Left ventricle myocardium inferior (tissue), 1 donor: ENCODE results near the gene POLR3A. TPM values are rescaled to one million over a fixed set of nuclear protein-coding genes. Genes with fewer than 3 reads are reported as not detected.

Source experiments
- DNase-seq: peaks from one replicate; pipeline ENCODE4 v3.0.0-alpha.2; 2020
- H3K27ac ChIP-seq: fragments of 200-600 bp; replicated peaks from 2 replicates; pipeline ENCODE4 v1.8.0; 2021
- H3K27me3 ChIP-seq: fragments of 200-600 bp; 2 replicates; pipeline ENCODE4 v1.8.0; 2021; ENCODE audit warnings: low read depth
- H3K36me3 ChIP-seq: fragments of 200-600 bp; 2 replicates; pipeline ENCODE4 v1.8.0; 2021
- H3K4me1 ChIP-seq: fragments of 200-600 bp; 2 replicates; pipeline ENCODE4 v1.8.0; 2021
- H3K4me3 ChIP-seq: fragments of 200-600 bp; 2 replicates; pipeline ENCODE4 v1.8.0; 2021; ENCODE audit warnings: mild to moderate bottlenecking, moderate library complexity
- H3K9me3 ChIP-seq: fragments of 200-600 bp; replicated peaks from 2 replicates; pipeline ENCODE4 v1.8.0; 2021
- intact Hi-C: fragments of 100-400 bp; cut with micrococcal nuclease; formaldehyde crosslinking; loops from one replicate; pipeline ENCODE4 v1.11.0; 2022
- total RNA-seq: library from RNA; stranded (reverse); fragmentation: NEBNext Ultra II Directional; extraction: Animal tissue kit (Norgen Biotek cat#: 25700); gene quantifications from one replicate; pipeline ENCODE4 v1.2.1, GENCODE V29; 2021
- TF ChIP-seq, protein P1 (sequence below): fragments of 200-600 bp; IDR thresholded peaks from 2 replicates; pipeline ENCODE4 v1.8.0; 2021; ENCODE audit warnings: antibody characterized with exemption, mild to moderate bottlenecking, borderline replicate concordance
- donor health status: DM: no; HTN: yes; CAD: no; lungs with severe emphysema.

Gene POLR3A
- total RNA-seq, 1 donor from 2014 or later, result 8.2 TPM

DNA sequence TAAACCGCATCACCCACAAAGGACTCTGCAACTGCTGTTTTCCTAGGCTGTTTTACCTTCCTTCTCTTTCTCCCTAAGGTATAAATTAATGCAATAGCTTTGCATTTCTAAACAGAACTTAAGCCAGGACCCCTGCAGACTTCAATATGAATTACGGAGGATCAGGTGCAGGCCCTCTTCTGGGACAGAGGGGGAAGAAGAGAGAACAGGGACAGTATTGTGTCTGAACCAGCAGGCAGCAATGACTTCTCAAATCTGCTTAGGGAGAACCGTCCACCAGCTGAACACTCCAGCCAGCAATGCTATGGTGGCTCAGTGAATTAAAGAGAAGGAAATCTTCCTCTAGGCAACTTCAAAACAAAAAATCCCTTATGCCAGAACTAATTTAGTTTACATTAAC, 35.7 kb downstream of the POLR3A start:
- Histone ChIP-seq H3K27ac (no peak overlapping the region), H3K36me3 (peaks cover 61% of the 10 kb centered on the region), H3K9me3 (no peaks in the 10 kb centered on the region), H3K4me3 (no peak overlapping the region), H3K27me3 (no peaks in the 10 kb centered on the region), H3K4me1 (peaks cover 12% of the 10 kb centered on the region)
- TF ChIP-seq, protein P1, sequence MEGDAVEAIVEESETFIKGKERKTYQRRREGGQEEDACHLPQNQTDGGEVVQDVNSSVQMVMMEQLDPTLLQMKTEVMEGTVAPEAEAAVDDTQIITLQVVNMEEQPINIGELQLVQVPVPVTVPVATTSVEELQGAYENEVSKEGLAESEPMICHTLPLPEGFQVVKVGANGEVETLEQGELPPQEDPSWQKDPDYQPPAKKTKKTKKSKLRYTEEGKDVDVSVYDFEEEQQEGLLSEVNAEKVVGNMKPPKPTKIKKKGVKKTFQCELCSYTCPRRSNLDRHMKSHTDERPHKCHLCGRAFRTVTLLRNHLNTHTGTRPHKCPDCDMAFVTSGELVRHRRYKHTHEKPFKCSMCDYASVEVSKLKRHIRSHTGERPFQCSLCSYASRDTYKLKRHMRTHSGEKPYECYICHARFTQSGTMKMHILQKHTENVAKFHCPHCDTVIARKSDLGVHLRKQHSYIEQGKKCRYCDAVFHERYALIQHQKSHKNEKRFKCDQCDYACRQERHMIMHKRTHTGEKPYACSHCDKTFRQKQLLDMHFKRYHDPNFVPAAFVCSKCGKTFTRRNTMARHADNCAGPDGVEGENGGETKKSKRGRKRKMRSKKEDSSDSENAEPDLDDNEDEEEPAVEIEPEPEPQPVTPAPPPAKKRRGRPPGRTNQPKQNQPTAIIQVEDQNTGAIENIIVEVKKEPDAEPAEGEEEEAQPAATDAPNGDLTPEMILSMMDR, result no peak
- intact Hi-C loops, result no loop called here
- DNase-seq, result no peak

GRCh38 chr10:77989081-77989724, 40.1 kb downstream of the POLR3A start:
- DNase-seq, result peak; percentile 65
- Histone ChIP-seq H3K9me3 (no peaks in the 10 kb centered on the region), H3K4me3 (no peak overlapping the region), H3K4me1 (peaks cover 20% of the 10 kb centered on the region), H3K27ac (peak overlapping the region; percentile 83), H3K36me3 (peaks cover 98% of the 10 kb centered on the region), H3K27me3 (no peaks in the 10 kb centered on the region)
- TF ChIP-seq, protein P1, result no peak
- intact Hi-C loops, result loop anchor here (10.0 kb wide), 1 partner anchor 134 kb away; no protein-coding TSS in a partner anchor

DNA sequence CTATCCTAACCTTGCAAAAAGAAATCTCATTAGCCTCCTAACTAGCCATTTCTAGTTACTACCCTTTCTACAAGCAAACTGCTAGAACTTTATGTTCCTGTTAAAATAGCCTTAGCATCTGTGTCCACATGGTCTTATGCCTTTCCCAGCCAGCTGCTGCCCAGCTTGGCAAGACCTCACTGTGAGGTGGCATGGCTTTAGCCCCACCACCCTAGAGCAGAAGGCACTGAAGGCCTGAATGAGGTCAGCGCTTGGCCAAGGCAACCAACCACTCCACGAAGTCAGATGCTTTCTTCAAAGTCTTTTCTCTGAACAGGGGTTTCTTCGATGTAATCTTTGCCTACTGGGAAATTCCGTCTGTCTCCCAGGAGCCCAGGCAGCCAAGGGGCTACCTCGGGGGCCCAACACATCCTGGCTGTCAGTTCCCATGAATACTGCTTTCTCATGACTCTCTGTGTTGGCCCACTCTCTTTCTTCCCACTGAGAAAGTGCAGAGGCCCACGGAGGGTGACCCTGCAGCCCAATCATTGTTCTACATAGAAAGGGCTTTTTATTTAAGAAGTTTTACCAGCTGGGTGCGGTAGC, 41.6 kb downstream of the POLR3A start:
- Histone ChIP-seq H3K27me3 (no peaks in the 10 kb centered on the region), H3K36me3 (peaks cover 98% of the 10 kb centered on the region), H3K9me3 (no peaks in the 10 kb centered on the region), H3K27ac (no peak overlapping the region), H3K4me3 (no peak overlapping the region), H3K4me1 (peaks cover 28% of the 10 kb centered on the region)
- intact Hi-C loops, result loop anchor here (10.0 kb wide), 1 partner anchor 133 kb away; no protein-coding TSS in a partner anchor
- no peak for DNase-seq
- TF ChIP-seq, protein P1, result no peak

DNA sequence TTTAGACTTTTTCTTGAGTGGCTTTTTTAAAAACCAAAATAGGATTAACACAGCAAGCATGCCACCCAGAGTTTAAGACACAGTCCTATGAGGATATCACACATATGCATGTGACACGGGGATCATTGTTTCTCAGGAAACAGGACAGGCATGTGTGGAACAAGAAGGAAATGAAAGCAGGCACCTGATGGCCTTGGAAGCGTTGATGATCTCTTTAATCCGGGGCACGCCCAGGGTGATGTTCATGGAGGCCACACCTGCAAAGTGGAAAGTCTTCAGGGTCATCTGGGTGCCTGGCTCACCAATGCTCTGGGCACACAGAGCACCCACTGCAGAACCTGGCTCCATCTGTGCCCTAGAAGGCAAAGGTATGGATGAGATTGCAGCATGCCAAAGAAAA, 44.3 kb downstream of the POLR3A start:
- Histone ChIP-seq H3K27ac (no peak overlapping the region), H3K4me3 (no peak overlapping the region), H3K27me3 (no peaks in the 10 kb centered on the region), H3K9me3 (no peaks in the 10 kb centered on the region), H3K4me1 (peaks cover 28% of the 10 kb centered on the region), H3K36me3 (peaks cover 97% of the 10 kb centered on the region)
- TF ChIP-seq, protein P1, result no peak
- no peak for DNase-seq
- intact Hi-C loops, result loop anchor here (10.0 kb wide), 1 partner anchor 130 kb away; no protein-coding TSS in a partner anchor

- no peaks in the 10 kb centered on the region for H3K27me3 ChIP-seq
- H3K4me3 ChIP-seq, result no peak overlapping the region
- H3K27ac ChIP-seq, result no peak overlapping the region
- TF ChIP-seq, protein P1, result no peak
- no peak for DNase-seq
- intact Hi-C loops, result loop anchor here (10.0 kb wide), 1 partner anchor 129 kb away; no protein-coding TSS in a partner anchor
- H3K4me1 ChIP-seq, result peaks cover 16% of the 10 kb centered on the region
- peaks cover 99% of the 10 kb centered on the region for H3K36me3 ChIP-seq
- H3K9me3 ChIP-seq, result no peaks in the 10 kb centered on the region
These were observed 45.7 kb downstream of the POLR3A start for GRCh38 chr10:77983384-77984341.
